CD14-positive monocyte (primary cell): ENCODE measurements around the gene CALHM1. TPM values are rescaled to one million over a fixed set of nuclear protein-coding genes. Genes with fewer than 3 reads are reported as not detected.
A peak's percentile ranks its signal among the peaks of the same experiment; 100 is the strongest.

Source experiments
- DNase-seq, 3 donors: peaks; one replicate each; pipeline ENCODE4 v3.0.0-alpha.2; 2011 to 2022
- H2AFZ ChIP-seq: 2 replicates; pipeline ENCODE4 v1.6.0; 2012; ENCODE audit warnings: mild to moderate bottlenecking, low read depth, low read length, inconsistent platforms; ENCODE audit not compliant: insufficient read depth, poor library complexity, severe bottlenecking
- H3K27ac ChIP-seq, 2 donors: 1 replicate in 1 of 2; 2 replicates in 1 of 2; pipeline ENCODE4 v1.5.1; 2012 to 2013; ENCODE audit warnings: low read length in 2 of 2, control low read depth in 1 of 2, inconsistent platforms in 1 of 2, low read depth in 1 of 2, mild to moderate bottlenecking in 1 of 2
- H3K27me3 ChIP-seq, 2 donors: one replicate each; pipeline versions ENCODE4 v1.6.0 to v1.6.1; 2011 to 2013; ENCODE audit warnings: low read length in 2 of 2; ENCODE audit not compliant: control insufficient read depth in 2 of 2, insufficient read depth in 2 of 2
- H3K36me3 ChIP-seq, 2 donors: replicated peaks in 1 of 2; 1 replicate in 1 of 2; 2 replicates in 1 of 2; pipeline versions ENCODE4 v1.5.1 to v1.6.1; 2012 to 2013; ENCODE audit warnings: low read length in 2 of 2, control low read depth in 1 of 2, inconsistent platforms in 1 of 2, mild to moderate bottlenecking in 1 of 2; ENCODE audit not compliant: insufficient read depth in 2 of 2, control insufficient read depth in 1 of 2
- H3K4me1 ChIP-seq, 2 donors: 1 replicate in 1 of 2; 2 replicates in 1 of 2; pipeline versions ENCODE4 v1.5.1 to v1.6.1; 2012 to 2013; ENCODE audit warnings: low read length in 2 of 2, control low read depth in 1 of 2, inconsistent platforms in 1 of 2, mild to moderate bottlenecking in 1 of 2, moderate library complexity in 1 of 2; ENCODE audit not compliant: insufficient read depth in 2 of 2, control insufficient read depth in 1 of 2
- H3K4me2 ChIP-seq: replicated peaks from 2 replicates; pipeline ENCODE3; 2012; ENCODE audit warnings: low read length, moderate library complexity, mild to moderate bottlenecking; ENCODE audit not compliant: poor library complexity, severe bottlenecking; ENCODE audit errors: extremely low read depth
- H3K4me3 ChIP-seq, 3 experiments: fragments of 200-600 bp in 1 of 3; sonication (generic) in 1 of 3; replicated peaks in 1 of 3; 1 replicate in 2 of 3; 2 replicates in 1 of 3; pipeline ENCODE4 v1.5.1; 2011 to 2013; ENCODE audit warnings: low read length in 3 of 3, mild to moderate bottlenecking in 3 of 3, control low read depth in 2 of 3, low read depth in 2 of 3, inconsistent platforms in 1 of 3, moderate library complexity in 1 of 3
- H3K79me2 ChIP-seq: 2 replicates; pipeline ENCODE4 v1.6.0; 2012; ENCODE audit warnings: mild to moderate bottlenecking, control low read depth, inconsistent platforms, low read length, moderate library complexity; ENCODE audit not compliant: insufficient read depth
- H3K9ac ChIP-seq: 2 replicates; pipeline ENCODE4 v1.6.0; 2017; ENCODE audit warnings: low read length, mild to moderate bottlenecking; ENCODE audit not compliant: insufficient read depth, poor library complexity, severe bottlenecking
- H3K9me3 ChIP-seq, 2 donors: replicated peaks in 1 of 2; 1 replicate in 1 of 2; 2 replicates in 1 of 2; pipeline versions ENCODE4 v1.5.1 to v1.6.1; 2012 to 2013; ENCODE audit warnings: low read length in 2 of 2, control low read depth in 1 of 2; ENCODE audit not compliant: control insufficient read depth in 1 of 2, insufficient read depth in 1 of 2
- H4K20me1 ChIP-seq: 2 replicates; pipeline ENCODE4 v1.6.0; 2012; ENCODE audit warnings: mild to moderate bottlenecking, low read length, control low read depth, moderate library complexity; ENCODE audit not compliant: insufficient read depth
- H3K27ac Mint-ChIP-seq, 7 donors: one replicate each; pipeline ENCODE4 v1.8.0; 2020; ENCODE audit warnings: mild to moderate bottlenecking in 7 of 7, mixed read lengths in 7 of 7, moderate library complexity in 6 of 7, inconsistent platforms in 2 of 7
- H3K27me3 Mint-ChIP-seq, 3 donors: one replicate each; pipeline ENCODE4 v1.8.0; 2021 to 2022; ENCODE audit warnings: low read depth in 3 of 3, mild to moderate bottlenecking in 3 of 3, mixed read lengths in 3 of 3, moderate library complexity in 3 of 3, inconsistent platforms in 1 of 3
- H3K36me3 Mint-ChIP-seq, 2 donors: one replicate each; pipeline ENCODE4 v1.8.0; 2020; ENCODE audit warnings: mixed read lengths in 2 of 2, inconsistent platforms in 1 of 2, mild to moderate bottlenecking in 1 of 2
- H3K4me1 Mint-ChIP-seq: one replicate; pipeline ENCODE4 v1.8.0; 2020; ENCODE audit warnings: mild to moderate bottlenecking, mixed read lengths
- H3K4me3 Mint-ChIP-seq, 2 donors: one replicate each; pipeline ENCODE4 v1.8.0; 2020; ENCODE audit warnings: mild to moderate bottlenecking in 2 of 2, mixed read lengths in 2 of 2, moderate library complexity in 1 of 2
- H3K9me3 Mint-ChIP-seq, 7 donors: one replicate each; pipeline ENCODE4 v1.8.0; 2020 to 2022; ENCODE audit warnings: mixed read lengths in 7 of 7, mild to moderate bottlenecking in 6 of 7, moderate library complexity in 6 of 7, inconsistent platforms in 2 of 7
- CTCF ChIP-seq: fragments of 200-600 bp; IDR thresholded peaks from one replicate; pipeline ENCODE4 v1.8.0; 2022; ENCODE audit warnings: antibody characterized with exemption, mild to moderate bottlenecking
- WGBS: methylation state at CpG from one replicate; pipeline ENCODE4 v1.1.5; 2013; ENCODE audit warnings: missing lambda C conversion rate; ENCODE audit not compliant: insufficient coverage; 5-methylcytosine and 5-hydroxymethylcytosine counted together
- intact Hi-C, 2 donors: fragments of 100-400 bp; cut with micrococcal nuclease; formaldehyde crosslinking; loops; one replicate each; pipeline versions ENCODE4 v1.15.0 to v1.15.1; 2023
- polyA plus RNA-seq, 3 donors: library from polyadenylated mRNA; depleted of rRNA in 1 of 3; unstranded in 2 of 3; stranded (reverse) in 1 of 3; fragments of 300-500 nt in 2 of 3; fragments of >200 nt in 1 of 3; fragmentation: Illumina TruSeq in 2 of 3; gene quantifications; 1 replicate in 2 of 3; 2 replicates in 1 of 3; pipeline ENCODE4 v1.2.3, GENCODE V29; 2012 to 2021

The CALHM1 gene
- polyA plus RNA-seq, 3 donors: not detected

GRCh38 chr10:103493362-103493915 lies 34.7 kb upstream of the CALHM1 start, which contains the start of gene NEURL1:
Gene NEURL1, plus strand, starts transcription at chr10:103493705. Its CDS starts 683 bp downstream, at chr10:103494388.
- Histone ChIP-seq H3K9me3 (peaks cover 0 to 14% of the 10 kb centered on the region in 2 donors), H3K27me3 (peaks cover 39 to 60% of the 10 kb centered on the region in 2 donors), H3K4me3 (peak within 1 kb of the TSS in 2 of 3 experiments; percentile 0 to 61), H3K36me3 (no peaks in the 10 kb centered on the region), H4K20me1 (no peaks in the 10 kb centered on the region), H3K79me2 (no peaks in the 10 kb centered on the region), H3K9ac (peak within 1 kb of the TSS; percentile 4), H3K27ac (no peak within 1 kb of the TSS), H3K4me1 (peaks cover 6 to 15% of the 10 kb centered on the region in 2 donors), H2AFZ (peak within 1 kb of the TSS; percentile 53), H3K4me2 (peak within 1 kb of the TSS; percentile 67)
- DNase-seq: no peak
- no peak for TF ChIP-seq CTCF
- H3K27ac Mint-ChIP-seq: peak within 1 kb of the TSS in 1 of 7 donors; percentile 33
- peak within 1 kb of the TSS; percentile 74 to 88 for H3K4me3 Mint-ChIP-seq
- 4% methylated on average over 65 of the region's 65 CpGs for WGBS
- peaks cover 0 to 7% (median 5%) of the 10 kb centered on the region in 7 donors for H3K9me3 Mint-ChIP-seq
- peaks cover 3 to 4% of the 10 kb centered on the region in 2 donors for H3K36me3 Mint-ChIP-seq
- intact Hi-C loops: no loop called here
- H3K27me3 Mint-ChIP-seq: peaks cover 54 to 68% (median 64%) of the 10 kb centered on the region in 3 donors
- peaks cover 10% of the 10 kb centered on the region for H3K4me1 Mint-ChIP-seq

- H3K4me3 ChIP-seq: no peak overlapping the region
- intact Hi-C loops: no loop called here
- peaks cover 54 to 62% (median 59%) of the 10 kb centered on the region in 3 donors for H3K27me3 Mint-ChIP-seq
- H3K27me3 ChIP-seq: peaks cover 39 to 59% of the 10 kb centered on the region in 2 donors
- H3K4me2 ChIP-seq: peak overlapping the region; percentile 67
- H3K27ac Mint-ChIP-seq: peak overlapping the region in 1 of 7 donors; percentile 33
- H3K36me3 ChIP-seq: no peaks in the 10 kb centered on the region
- H3K27ac ChIP-seq: no peak overlapping the region
- H3K36me3 Mint-ChIP-seq: peaks cover 3 to 4% of the 10 kb centered on the region in 2 donors
- H3K4me3 Mint-ChIP-seq: peak overlapping the region; percentile 74 to 88
- H3K4me1 ChIP-seq: peaks cover 6 to 15% of the 10 kb centered on the region in 2 donors
- no peak for TF ChIP-seq CTCF
- H3K9ac ChIP-seq: no peak overlapping the region
- WGBS: 91% methylated on average over 3 of the region's 5 CpGs
- no peaks in the 10 kb centered on the region for H3K79me2 ChIP-seq
- H3K9me3 Mint-ChIP-seq: peaks cover 0 to 7% (median 5%) of the 10 kb centered on the region in 7 donors
- no peak overlapping the region for H2AFZ ChIP-seq
- peaks cover 0 to 14% of the 10 kb centered on the region in 2 donors for H3K9me3 ChIP-seq
- H3K4me1 Mint-ChIP-seq: peaks cover 10% of the 10 kb centered on the region
- no peaks in the 10 kb centered on the region for H4K20me1 ChIP-seq
- DNase-seq: no peak
These were observed 34.1 kb upstream of the CALHM1 start for GRCh38 chr10:103492655-103493261.
